Lower leg skin (tissue), 3 donors: ENCODE results near the gene CDH13.

Source experiments
- CTCF ChIP-seq, 3 donors: fragments of 450-650 bp; IDR thresholded peaks; one replicate each; pipeline ENCODE4 v1.5.1; 2016; ENCODE audit warnings: antibody characterized with exemption in 3 of 3, mild to moderate bottlenecking in 3 of 3, moderate library complexity in 2 of 3
- POLR2A ChIP-seq, 2 donors: fragments of 450-650 bp; IDR thresholded peaks; one replicate each; pipeline ENCODE4 v1.6.1; 2016 to 2017; ENCODE audit warnings: antibody characterized with exemption in 2 of 2, mild to moderate bottlenecking in 1 of 2, moderate library complexity in 1 of 2

- TF ChIP-seq CTCF (IDR thresholded peaks at IDR 0.05): no peak
- no peak for TF ChIP-seq POLR2A (IDR thresholded peaks at IDR 0.05)
Observed at GRCh38 chr16:83730812-83731211, 1104.0 kb downstream of the CDH13 start.
